ENCODE measurements around the gene NFIB. TPM values are rescaled to one million over a fixed set of nuclear protein-coding genes. Genes with fewer than 3 reads are reported as not detected.

NFIB gene
- total RNA-seq, 1 experiment from 2014 or later, result 14.3 TPM

GRCh38 chr9:14193328-14193990 lies 120.5 kb downstream of the NFIB start:
- no peak overlapping the region for H3K56ac ChIP-seq (ENCODE audit: insufficient read length, low read depth, low read length)
- H2BK120ac ChIP-seq (ENCODE audit: low read depth, low read length, poor library complexity, severe bottlenecking), result no peak overlapping the region
- Mint-ChIP-seq H3K9me3 (no peaks in the 10 kb centered on the region), H3K4me3 (no peak overlapping the region), H3K27me3 (ENCODE audit: low read depth) (no peaks in the 10 kb centered on the region), H3K4me1 (peaks cover 10 to 12% of the 10 kb centered on the region in 2 experiments), H3K27ac (no peak overlapping the region), H3K36me3 (ENCODE audit: insufficient read depth in 1 of 3, low read depth in 3 of 3) (no peaks in the 10 kb centered on the region)
- no peak overlapping the region for H3K9ac ChIP-seq (ENCODE audit: extremely low read depth, insufficient read length, low read length)
- no peak overlapping the region for H3K4me2 ChIP-seq (ENCODE audit: insufficient read depth, insufficient read length, low read length)
- no peak overlapping the region for H3K27ac ChIP-seq (ENCODE audit: insufficient read length, low read depth, low read length)
- 0 out of 2 replicates have a peak, but pooled peaks cover 1% of the 10 kb centered on the region for H3K79me2 ChIP-seq (ENCODE audit: insufficient read depth, low read length)
- H2BK15ac ChIP-seq (ENCODE audit: low read depth, low read length), result no peak overlapping the region
- H2BK20ac ChIP-seq (ENCODE audit: low read depth, low read length, poor library complexity, severe bottlenecking), result no peak overlapping the region
- no peak overlapping the region for H2AFZ ChIP-seq (ENCODE audit: low read length)
- H2AK5ac ChIP-seq (ENCODE audit: insufficient read length, low read length), result no peak overlapping the region
- WGBS (ENCODE audit: extremely low coverage, insufficient read length, low lambda C conversion rate), result no CpG with 5 or more reads among the region's 7 CpGs
- H2BK12ac ChIP-seq (ENCODE audit: insufficient read length, low read depth, low read length), result no peak overlapping the region
- no peak for DNase-seq
- H3K23me2 ChIP-seq (ENCODE audit: insufficient read length, low read depth, low read length, poor library complexity, severe bottlenecking), result no peaks in the 10 kb centered on the region
- H4K5ac ChIP-seq (ENCODE audit: insufficient read length, low read depth, low read length), result no peak overlapping the region
- no peak overlapping the region for H3K14ac ChIP-seq (ENCODE audit: insufficient read depth, low read length)
- H3K23ac ChIP-seq (ENCODE audit: insufficient read length, low read depth, low read length), result no peak overlapping the region
- H3K9me3 ChIP-seq (ENCODE audit: control insufficient read depth, low read depth, low read length), result no peaks in the 10 kb centered on the region
- no peak overlapping the region for H4K8ac ChIP-seq (replicated peaks; ENCODE audit: insufficient read length, low read depth, low read length)
- no peak overlapping the region for H3K4ac ChIP-seq (ENCODE audit: low read depth, low read length)
- H2BK5ac ChIP-seq (ENCODE audit: insufficient read length, low read length), result no peak overlapping the region
- no peak overlapping the region for H3K18ac ChIP-seq (ENCODE audit: insufficient read length, low read depth, low read length)
- H3T11ph ChIP-seq (ENCODE audit: low read length), result no peak overlapping the region
- no peaks in the 10 kb centered on the region for H4K20me1 ChIP-seq (ENCODE audit: control insufficient read depth, insufficient read depth, insufficient read length)
- no peak for TF ChIP-seq CTCF (conservative IDR thresholded peaks at IDR 0.05)
- H3K4me1 ChIP-seq (ENCODE audit: insufficient read depth, low read length), result peaks cover 2% of the 10 kb centered on the region; the same call in 1 of the 2 replicates
- H3K79me1 ChIP-seq (ENCODE audit: insufficient read depth, low read depth, low read length, poor library complexity, severe bottlenecking), result no peaks in the 10 kb centered on the region
- no peaks in the 10 kb centered on the region for H3K27me3 ChIP-seq (ENCODE audit: insufficient read depth, low read length)
- H4K91ac ChIP-seq (ENCODE audit: insufficient read length, low read depth, low read length), result no peak overlapping the region

Data from H9 (cell line).